HepG2 (cell line): ENCODE data around the gene USP19. TPM values are rescaled to one million over a fixed set of nuclear protein-coding genes. Genes with fewer than 3 reads are reported as not detected.
A peak's percentile ranks its signal among the peaks of the same experiment; 100 is the strongest.

ENCODE experiments used
- ATAC-seq: fragments of 200-7000 bp; cut with Tn5 transposase; 3 replicates; pipeline ENCODE4 v1.9.1; 2020; ENCODE audit warnings: mild to moderate bottlenecking, moderate library complexity
- BruUV-seq: library from RNA; stranded (reverse); fragments of 400-500 nt; replicated peaks from 2 replicates; lab custom pipeline; 2021; lab: Mats Ljungman, UMichigan
- CTCF ChIA-PET: fragments of 300-600 bp; formaldehyde crosslinking; extraction: SDS; loops from one replicate; lab custom pipeline; 2021; ENCODE audit warnings: low total read pairs, inconsistent platforms, low intra/inter-chr PET ratio; lab: Yijun Ruan, JAX
- POLR2A ChIA-PET: fragments of 350-600 bp; sonication (Branson Sonifier 250); formaldehyde crosslinking; loops from one replicate; lab custom pipeline; 2020; ENCODE audit warnings: antibody characterized with exemption, inconsistent platforms; lab: Yijun Ruan, JAX
- DNase-seq: peaks from one replicate; pipeline ENCODE4 v3.0.0-alpha.2; 2015; ENCODE audit warnings: low spot score
- FAIRE-seq: peaks from 3 replicates; lab custom pipeline; 2011; peaks lifted over from hg19 to GRCh38; lab: Jason Lieb, UNC
- H2AFZ ChIP-seq: one replicate; pipeline ENCODE4 v1.6.1; 2011; ENCODE audit warnings: low read length, inconsistent platforms
- H3K27ac ChIP-seq: fragments of 300-600 bp; 3 replicates; pipeline ENCODE4 v1.8.0; 2011; ENCODE audit warnings: mixed run types, mild to moderate bottlenecking, mixed read lengths, low read length, inconsistent platforms; ENCODE audit not compliant: insufficient read depth; ENCODE audit errors: extremely low read length
- H3K27me3 ChIP-seq, 2 experiments: fragments of 200-600 bp in 1 of 2; 2 replicates in 1 of 2; 3 replicates in 1 of 2; pipeline versions ENCODE4 v1.6.0 to v1.8.0; 2011; ENCODE audit warnings: low read length in 2 of 2, mild to moderate bottlenecking in 2 of 2, moderate library complexity in 2 of 2, inconsistent platforms in 1 of 2; ENCODE audit not compliant: insufficient read depth in 2 of 2, control insufficient read depth in 1 of 2
- H3K36me3 ChIP-seq, 2 experiments: fragments of 200-600 bp in 1 of 2; replicated peaks in 1 of 2; 2 replicates in 1 of 2; 3 replicates in 1 of 2; pipeline versions ENCODE4 v1.5.1 to v1.8.0; 2011; ENCODE audit warnings: low read length in 2 of 2, inconsistent platforms in 1 of 2; ENCODE audit not compliant: insufficient read depth in 2 of 2, control insufficient read depth in 1 of 2
- H3K4me1 ChIP-seq: 2 replicates; pipeline ENCODE4 v1.5.1; 2012; ENCODE audit warnings: low read length, inconsistent platforms; ENCODE audit not compliant: insufficient read depth
- H3K4me2 ChIP-seq: 2 replicates; pipeline ENCODE4 v1.6.0; 2011; ENCODE audit warnings: low read depth, low read length, inconsistent platforms
- H3K4me3 ChIP-seq, 3 experiments: fragments of 200-600 bp in 1 of 3; sonication (generic), shearing (Covaris generic) in 1 of 3; replicated peaks in 1 of 3; 2 replicates each; pipeline ENCODE4 v1.5.1; 2011 to 2016; ENCODE audit warnings: low read length in 3 of 3, inconsistent platforms in 2 of 3, low read depth in 2 of 3, mild to moderate bottlenecking in 2 of 3, control low read depth in 1 of 3, mixed read lengths in 1 of 3; ENCODE audit not compliant: insufficient read depth in 1 of 3
- H3K79me2 ChIP-seq: one replicate; pipeline ENCODE4 v1.6.1; 2011; ENCODE audit warnings: low read length, inconsistent platforms; ENCODE audit not compliant: insufficient read depth
- H3K9ac ChIP-seq: 2 replicates; pipeline ENCODE4 v1.6.0; 2011; ENCODE audit warnings: mild to moderate bottlenecking, low read depth, low read length, inconsistent platforms; ENCODE audit not compliant: insufficient read depth
- H3K9me3 ChIP-seq: 2 replicates; pipeline ENCODE4 v1.5.1; 2012; ENCODE audit warnings: mild to moderate bottlenecking, low read length
- H4K20me1 ChIP-seq: 2 replicates; pipeline ENCODE4 v1.6.0; 2011; ENCODE audit warnings: inconsistent platforms, mild to moderate bottlenecking, low read length, moderate library complexity; ENCODE audit not compliant: insufficient read depth
- ATF1 ChIP-seq: IDR thresholded peaks from 2 replicates; pipeline ENCODE4 v1.6.1; 2016; ENCODE audit warnings: mild to moderate bottlenecking, control low read depth
- BCL3 ChIP-seq: sonication (generic); formaldehyde crosslinking; IDR thresholded peaks from 2 replicates; pipeline ENCODE4 v1.5.1; 2020; ENCODE audit warnings: mild to moderate bottlenecking, missing genetic modification reagents, moderate library complexity
- CENPT ChIP-seq: sonication (generic); formaldehyde crosslinking; IDR thresholded peaks from 2 replicates; pipeline ENCODE4 v1.8.0; 2022; ENCODE audit warnings: low read depth, mild to moderate bottlenecking, moderate library complexity, missing genetic modification reagents
- ISX ChIP-seq: sonication (generic); formaldehyde crosslinking; conservative IDR thresholded peaks from 2 replicates; pipeline ENCODE4 v1.5.0; 2020; ENCODE audit warnings: missing genetic modification reagents
- KDM6A ChIP-seq: IDR thresholded peaks from 2 replicates; pipeline ENCODE4 v1.6.1; 2016; ENCODE audit warnings: low read depth
- MTERF4 ChIP-seq: sonication (generic); formaldehyde crosslinking; IDR thresholded peaks from 2 replicates; pipeline ENCODE4 v1.8.0; 2023; ENCODE audit warnings: mild to moderate bottlenecking, missing genetic modification reagents
- NCOA1 ChIP-seq: sonication (generic); formaldehyde crosslinking; IDR thresholded peaks from 2 replicates; pipeline ENCODE4 v1.9.0; 2021; ENCODE audit warnings: missing genetic modification reagents
- NR2F1 ChIP-seq, 2 experiments: fragments of 450-650 bp in 1 of 2; formaldehyde crosslinking in 1 of 2; IDR thresholded peaks; 2 replicates each; pipeline versions ENCODE4 v1.5.0 to v1.6.1; 2016 to 2020; ENCODE audit warnings: mild to moderate bottlenecking in 1 of 2, missing compliant biosample characterization in 1 of 2, missing genetic modification reagents in 1 of 2, moderate library complexity in 1 of 2
- SP4 ChIP-seq: sonication (generic); formaldehyde crosslinking; IDR thresholded peaks from 2 replicates; pipeline ENCODE4 v1.8.1; 2023; ENCODE audit warnings: mild to moderate bottlenecking, missing genetic modification reagents
- TEF ChIP-seq: sonication (generic); formaldehyde crosslinking; IDR thresholded peaks from 2 replicates; pipeline ENCODE4 v1.5.0; 2020; ENCODE audit warnings: missing genetic modification reagents
- ZNF10 ChIP-seq: sonication (generic); formaldehyde crosslinking; IDR thresholded peaks from 2 replicates; pipeline ENCODE4 v1.4.0; 2020; ENCODE audit warnings: mild to moderate bottlenecking, low read depth, missing genetic modification reagents, borderline replicate concordance
- WGBS: methylation state at CpG from one replicate; pipeline ENCODE4 v1.1.6; 2017; ENCODE audit warnings: low lambda C conversion rate; 5-methylcytosine and 5-hydroxymethylcytosine counted together
- in situ Hi-C: cut with HindIII; loops from 2 replicates; pipeline ENCODE4 v1.10.0; 2017; ENCODE audit warnings: low pct_unique_long_range_greater_than_20kb; ENCODE audit not compliant: extremely low pct_ligation_motif_present
- intact Hi-C: fragments of 100-400 bp; cut with micrococcal nuclease; formaldehyde crosslinking; loops from one replicate; pipeline ENCODE4 v1.10.0; 2022; ENCODE audit not compliant: unreplicated experiment
- polyA plus RNA-seq, 8 experiments: library from polyadenylated mRNA; depleted of rRNA in 3 of 8; stranded (reverse) in 7 of 8; unstranded in 1 of 8; fragments of >200 nt; fragmentation: Illumina TruSeq in 4 of 8; extraction: Trizol in 4 of 8; gene quantifications; 2 replicates each; pipeline versions ENCODE4 v1.2.1 to v1.2.3, GENCODE V29; 2011 to 2016; ENCODE audit warnings: low read depth in 4 of 8, missing spikeins in 1 of 8, mixed read lengths in 1 of 8; ENCODE audit not compliant: insufficient read depth in 1 of 8
- total RNA-seq, 5 experiments: library from RNA; depleted of rRNA; stranded (reverse); fragments of >200 nt; fragmentation: Illumina TruSeq; extraction: Trizol; gene quantifications; 2 replicates each; pipeline ENCODE4 v1.2.3, GENCODE V29; 2016; ENCODE audit warnings: low read depth in 1 of 5

Gene USP19
- total and polyA plus RNA-seq, 2 of the 13 experiments (the other 11 are each of a cell fraction or from before 2014, with no cell fraction given): 28.3 to 31.7 TPM

GRCh38 chr3:49158103-49158709, 37.6 kb upstream of the USP19 start (continued):
- TF ChIP-seq NR2F1 (CRISPR knock-in tag; IDR thresholded peaks at IDR 0.05) (peak; percentile 99 to 100), TEF (CRISPR knock-in tag) (no peak), ZNF10 (CRISPR knock-in tag) (no peak), MTERF4 (no peak), SP4 (CRISPR knock-in tag) (no peak), CENPT (CRISPR knock-in tag) (no peak)
- TF ChIP-seq, all 625 proteins: peak for 48

GRCh38 chr3:49157289-49157688, 36.7 kb upstream of the USP19 start:
- H3K4me3 ChIP-seq: no peak overlapping the region
- H3K4me2 ChIP-seq: no peak overlapping the region
- no peaks in the 10 kb centered on the region for H3K27me3 ChIP-seq
- ATAC-seq: no peak
- H3K27ac ChIP-seq: no peak overlapping the region
- no peaks in the 10 kb centered on the region for H3K9me3 ChIP-seq
- WGBS: 26% methylated on average over 1 of the region's 1 CpG
- peaks cover 14% of the 10 kb centered on the region for H3K4me1 ChIP-seq
- no peak for DNase-seq
- TF ChIP-seq NCOA1 (CRISPR knock-in tag) (no peak), ATF1 (CRISPR knock-in tag) (no peak), KDM6A (no peak), ISX (no peak), BCL3 (no peak)
- TF ChIP-seq, all 625 proteins: peak for 0
- POLR2A ChIA-PET: interaction anchor here (0.8 to 1.9 kb wide), 5 partner anchors 8 to 169 kb away, joined by 3 to 5 read pairs (median 4); partner anchors contain the start of genes KLHDC8B, LAMB2 and WDR6
- H3K79me2 ChIP-seq: no peaks in the 10 kb centered on the region
- H2AFZ ChIP-seq: no peak overlapping the region
- no peaks in the 10 kb centered on the region for H4K20me1 ChIP-seq
- CTCF ChIA-PET: interaction anchor here (1.2 kb wide), 1 partner anchor 169 kb away, joined by 4 read pairs; no protein-coding TSS in a partner anchor
- FAIRE-seq: no peak
- in situ Hi-C loops (loop anchor here (25.0 kb wide), 1 partner anchor 280 kb away; the partner anchor contains the start of gene NICN1), intact Hi-C loops (loop anchor here (5.0 kb wide), 1 partner anchor 170 kb away; no protein-coding TSS in a partner anchor)
- BruUV-seq: no TSS peak
- no peak overlapping the region for H3K9ac ChIP-seq
- H3K36me3 ChIP-seq: no peaks in the 10 kb centered on the region
